ENCODE measurements around the gene TBCD.

- TF ChIP-seq CTCF (conservative IDR thresholded peaks at IDR 0.05; ENCODE audit: low read length) (no peak), EZH2phosphoT487 (IDR thresholded peaks at IDR 0.05; ENCODE audit: borderline replicate concordance, low read depth, low read length) (no peak)
Measured at GRCh38 chr17:82805254-82805653, 53.4 kb downstream of the TBCD start.

All from OCI-LY7 (cell line).